ENCODE measurements around the gene UTP15. TPM values are rescaled to one million over a fixed set of nuclear protein-coding genes. Genes with fewer than 3 reads are reported as not detected.

UTP15 gene
- total RNA-seq, 1 experiment from 2014 or later, result 41.3 TPM

DNA sequence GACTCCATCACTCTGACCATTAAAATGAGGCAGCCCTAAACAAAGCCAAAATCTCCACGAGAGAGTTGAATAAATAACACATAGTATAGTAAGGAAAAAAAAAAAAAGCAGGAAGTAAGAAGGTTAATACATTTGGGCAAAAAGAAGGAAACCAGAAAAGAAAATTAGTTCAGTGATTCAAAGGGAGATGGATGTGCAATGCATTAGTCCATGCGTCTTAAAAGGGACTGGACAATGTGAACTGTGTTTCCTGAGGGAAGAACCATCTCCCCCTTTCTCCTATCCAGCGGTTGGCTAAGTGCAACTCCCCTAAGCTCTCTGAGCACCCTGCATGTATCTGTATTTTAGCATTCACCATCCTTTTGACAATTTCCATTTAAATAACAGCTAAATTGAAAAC is 1.5 kb upstream of the UTP15 start:
- intact Hi-C loops (cut with micrococcal nuclease), result loop anchor here (1.0 kb wide), 1 partner anchor 45 kb away; no protein-coding TSS in a partner anchor
- no TSS peak for BruUV-seq (replicated peaks)
- no peaks in the 10 kb centered on the region for H3K27me3 Mint-ChIP-seq (ENCODE audit: insufficient read depth, unreplicated experiment)
- H3K36me3 Mint-ChIP-seq (ENCODE audit: insufficient read depth, unreplicated experiment), result peaks cover 39% of the 10 kb centered on the region
- TF ChIP-seq, protein P1, sequence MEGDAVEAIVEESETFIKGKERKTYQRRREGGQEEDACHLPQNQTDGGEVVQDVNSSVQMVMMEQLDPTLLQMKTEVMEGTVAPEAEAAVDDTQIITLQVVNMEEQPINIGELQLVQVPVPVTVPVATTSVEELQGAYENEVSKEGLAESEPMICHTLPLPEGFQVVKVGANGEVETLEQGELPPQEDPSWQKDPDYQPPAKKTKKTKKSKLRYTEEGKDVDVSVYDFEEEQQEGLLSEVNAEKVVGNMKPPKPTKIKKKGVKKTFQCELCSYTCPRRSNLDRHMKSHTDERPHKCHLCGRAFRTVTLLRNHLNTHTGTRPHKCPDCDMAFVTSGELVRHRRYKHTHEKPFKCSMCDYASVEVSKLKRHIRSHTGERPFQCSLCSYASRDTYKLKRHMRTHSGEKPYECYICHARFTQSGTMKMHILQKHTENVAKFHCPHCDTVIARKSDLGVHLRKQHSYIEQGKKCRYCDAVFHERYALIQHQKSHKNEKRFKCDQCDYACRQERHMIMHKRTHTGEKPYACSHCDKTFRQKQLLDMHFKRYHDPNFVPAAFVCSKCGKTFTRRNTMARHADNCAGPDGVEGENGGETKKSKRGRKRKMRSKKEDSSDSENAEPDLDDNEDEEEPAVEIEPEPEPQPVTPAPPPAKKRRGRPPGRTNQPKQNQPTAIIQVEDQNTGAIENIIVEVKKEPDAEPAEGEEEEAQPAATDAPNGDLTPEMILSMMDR (IDR thresholded peaks at IDR 0.05; ENCODE audit: unreplicated experiment), result no peak
- H3K9me3 Mint-ChIP-seq (ENCODE audit: unreplicated experiment), result no peaks in the 10 kb centered on the region
- peaks cover 11% of the 10 kb centered on the region for H3K4me1 Mint-ChIP-seq (ENCODE audit: insufficient read depth, unreplicated experiment)
- DNase-seq (ENCODE audit: unreplicated experiment), result no peak
- ChIA-PET CTCF (interaction anchor here (0.6 to 1.5 kb wide), 6 partner anchors 27 to 1200 kb away, joined by 3 to 5 read pairs (median 4); no protein-coding TSS in a partner anchor), POLR2A (interaction anchor here (0.6 to 6.0 kb wide), 17 partner anchors 9 to 577 kb away, joined by 3 to 84 read pairs (median 4); partner anchors contain the start of genes ARHGEF28 and BTF3)
- H3K27ac Mint-ChIP-seq (ENCODE audit: low read depth, unreplicated experiment), result peak overlapping the region; percentile 94
- H3K4me3 Mint-ChIP-seq (ENCODE audit: unreplicated experiment), result peak overlapping the region; percentile 84

GRCh38 chr5:73564675-73565074 is 868 bp upstream of the UTP15 start:
- no TSS peak for BruUV-seq (replicated peaks)
- intact Hi-C loops (cut with micrococcal nuclease), result loop anchor here (1.0 kb wide), 1 partner anchor 45 kb away; no protein-coding TSS in a partner anchor
- peak; percentile 11 for DNase-seq (ENCODE audit: unreplicated experiment)

DNA sequence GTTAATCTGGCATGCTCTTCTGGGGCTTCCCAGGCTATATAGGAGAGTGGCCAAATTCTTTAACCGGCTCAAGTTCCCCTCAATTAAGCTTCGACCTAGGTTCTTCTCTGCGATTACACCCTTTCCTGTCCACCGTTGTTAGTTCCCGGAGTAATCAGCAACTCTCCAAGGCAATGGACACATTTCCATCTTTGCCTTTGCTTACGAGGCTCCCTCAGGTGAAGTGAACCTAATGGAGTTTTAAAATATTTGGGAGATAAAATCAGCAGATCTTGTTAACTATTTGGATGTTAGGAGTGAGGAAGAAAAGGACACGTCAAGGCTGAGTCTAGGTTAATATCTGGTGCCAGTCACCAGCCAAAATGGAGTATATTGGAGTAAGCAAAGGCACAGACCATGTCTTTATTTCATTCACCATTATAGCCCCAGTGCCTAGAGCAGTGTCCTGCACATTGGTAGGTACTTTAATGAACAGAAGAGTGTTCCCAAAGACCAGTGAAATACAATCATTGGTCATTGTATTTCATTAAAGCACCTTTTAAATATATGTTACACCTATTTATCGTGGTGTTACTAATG is 515 bp downstream of the UTP15 start:
- CTCF ChIA-PET, result interaction anchor here (0.7 to 1.8 kb wide), 4 partner anchors 10 to 351 kb away, joined by 3 to 4 read pairs (median 4); no protein-coding TSS in a partner anchor
- H3K4me1 Mint-ChIP-seq (ENCODE audit: insufficient read depth, unreplicated experiment), result peaks cover 11% of the 10 kb centered on the region
- peak overlapping the region; percentile 84 for H3K4me3 Mint-ChIP-seq (ENCODE audit: unreplicated experiment)
- no peak for DNase-seq (ENCODE audit: unreplicated experiment)
- no peaks in the 10 kb centered on the region for H3K27me3 Mint-ChIP-seq (ENCODE audit: insufficient read depth, unreplicated experiment)
- TF ChIP-seq, protein P1 (IDR thresholded peaks at IDR 0.05; ENCODE audit: unreplicated experiment), result no peak
- peaks cover 37% of the 10 kb centered on the region for H3K36me3 Mint-ChIP-seq (ENCODE audit: insufficient read depth, unreplicated experiment)
- POLR2A ChIA-PET, result interaction anchor here (0.8 to 6.0 kb wide), 12 partner anchors 8 to 1945 kb away, joined by 3 to 84 read pairs (median 14); partner anchors contain the start of genes ARHGEF28, BTF3, CERT1 and POLK
- intact Hi-C loops (cut with micrococcal nuclease), result no loop called here
- H3K9me3 Mint-ChIP-seq (ENCODE audit: unreplicated experiment), result no peaks in the 10 kb centered on the region
- BruUV-seq (replicated peaks), result TSS peak; percentile 74
- peak overlapping the region; percentile 94 for H3K27ac Mint-ChIP-seq (ENCODE audit: low read depth, unreplicated experiment)

More at GRCh38 chr5:73564675-73565074, 868 bp upstream of the UTP15 start:
- peaks cover 11% of the 10 kb centered on the region for H3K4me1 Mint-ChIP-seq (ENCODE audit: insufficient read depth, unreplicated experiment)
- TF ChIP-seq, protein P1 (IDR thresholded peaks at IDR 0.05; ENCODE audit: unreplicated experiment), result no peak
- H3K9me3 Mint-ChIP-seq (ENCODE audit: unreplicated experiment), result no peaks in the 10 kb centered on the region
- H3K27ac Mint-ChIP-seq (ENCODE audit: low read depth, unreplicated experiment), result peak overlapping the region; percentile 94
- peak overlapping the region; percentile 84 for H3K4me3 Mint-ChIP-seq (ENCODE audit: unreplicated experiment)
- no peaks in the 10 kb centered on the region for H3K27me3 Mint-ChIP-seq (ENCODE audit: insufficient read depth, unreplicated experiment)
- CTCF ChIA-PET, result interaction anchor here (0.6 to 1.8 kb wide), 7 partner anchors 8 to 1202 kb away, joined by 3 to 5 read pairs (median 3); no protein-coding TSS in a partner anchor
- H3K36me3 Mint-ChIP-seq (ENCODE audit: insufficient read depth, unreplicated experiment), result peaks cover 41% of the 10 kb centered on the region
- POLR2A ChIA-PET, result interaction anchor here (0.6 to 6.0 kb wide), 26 partner anchors 10 to 1947 kb away, joined by 3 to 84 read pairs (median 4); partner anchors contain the start of genes ARHGEF28, BTF3, CERT1 and FOXD1

Data from MCF 10A (cell line).